Esophagus (tissue), 2 donors: Measurements from ENCODE around the gene RNF11. TPM values are rescaled to one million over a fixed set of nuclear protein-coding genes. Genes with fewer than 3 reads are reported as not detected.

Experiments
- polyA plus RNA-seq, 2 donors: library from polyadenylated mRNA; stranded (reverse); fragments of 200-250 nt; gene quantifications; one replicate each; pipeline ENCODE4 v1.2.3, GENCODE V29; 2013
- donor health status: healthy with polysubstance abuse.
- donor health status: Bipolar disorder and iron deficiency.

Gene RNF11
- polyA plus RNA-seq, 2 donors: 66.7 to 80.9 TPM

Other genes with a start within 250 kb of the RNF11 start
- not detected for gene C1orf185, start 134.0 kb upstream of the RNF11 start, polyA plus RNA-seq
- gene TTC39A, start 94.3 kb downstream of the RNF11 start, polyA plus RNA-seq: 10 to 100 TPM; 11.1 to 20.6 TPM